ENCODE measurements around the gene STK11. TPM values are rescaled to one million over a fixed set of nuclear protein-coding genes. Genes with fewer than 3 reads are reported as not detected.
A peak's percentile ranks its signal among the peaks of the same experiment; 100 is the strongest.

The STK11 gene
- total RNA-seq, 5 donors from 2014 or later (not counting 1 experiment from before 2014, with no cell fraction given) = 70.2 to 115 (median 99.5) TPM

GRCh38 chr19:1173845-1174809, 31.5 kb upstream of the STK11 start, which contains the start of gene SBNO2:
TSS of gene SBNO2 (minus strand) at chr19:1174268. CDS start at chr19:1154276, 19,992 bp downstream.
- H3K36me3 Mint-ChIP-seq = peaks cover 12% of the 10 kb centered on the region
- POLR2A ChIA-PET = no interaction called here
- WGBS (ENCODE audit: insufficient coverage) = 6% methylated on average over 70 of the region's 84 CpGs

GRCh38 chr19:1177322-1178114, 28.1 kb upstream of the STK11 start:
- Histone ChIP-seq H3K36me3 (ENCODE audit: control insufficient read depth in 2 of 2, extremely low read depth in 1 of 2, insufficient read depth in 1 of 2, low read length in 1 of 2) (no peaks in the 10 kb centered on the region), H3K27me3 (replicated peaks in 1 of 2; ENCODE audit: control insufficient read depth in 2 of 2, extremely low read depth in 1 of 2, insufficient read depth in 2 of 2, low read length in 1 of 2) (peaks cover 0 to 22% of the 10 kb centered on the region in 2 experiments), H3K27ac (ENCODE audit: low read length) (no peak overlapping the region), H3K4me3 (ENCODE audit: control insufficient read depth in 1 of 2, extremely low read depth in 1 of 2, low read length in 1 of 2) (no peak overlapping the region), H3K9me3 (no peaks in the 10 kb centered on the region), H3K4me1 (ENCODE audit: control insufficient read depth in 1 of 2, extremely low read depth in 1 of 2, insufficient read depth in 2 of 2, low read length in 2 of 2) (peaks cover 2 to 26% of the 10 kb centered on the region in 2 experiments)
- CTCF ChIA-PET = interaction anchor here in 1 of 2 donors (0.6 kb wide), 1 partner anchor 8 kb away, joined by 4 read pairs; no protein-coding TSS in a partner anchor
- WGBS (ENCODE audit: insufficient coverage) = 76% methylated on average over 23 of the region's 25 CpGs
- peaks cover 0 to 8% of the 10 kb centered on the region in 2 donors for H3K27me3 Mint-ChIP-seq
- H3K36me3 Mint-ChIP-seq = no peaks in the 10 kb centered on the region
- peaks cover 13 to 29% (median 22%) of the 10 kb centered on the region in 3 donors for H3K4me1 Mint-ChIP-seq
- H3K27ac Mint-ChIP-seq = no peak overlapping the region
- ATAC-seq (replicated peaks in 1 of 4) (no peak), DNase-seq (no peak)
- POLR2A ChIA-PET = interaction anchor here in 1 of 2 donors (0.7 kb wide), 1 partner anchor 48 kb away, joined by 10 read pairs; no protein-coding TSS in a partner anchor
- H3K9me3 Mint-ChIP-seq = no peaks in the 10 kb centered on the region
- no peak overlapping the region for H3K4me3 Mint-ChIP-seq

More at GRCh38 chr19:1173845-1174809, 31.5 kb upstream of the STK11 start, which contains the start of gene SBNO2:
- CTCF ChIA-PET = no interaction called here
- Histone ChIP-seq H3K4me1 (ENCODE audit: control insufficient read depth in 1 of 2, extremely low read depth in 1 of 2, insufficient read depth in 2 of 2, low read length in 2 of 2) (peaks cover 2 to 40% of the 10 kb centered on the region in 2 experiments), H3K27ac (ENCODE audit: low read length) (peak within 1 kb of the TSS; percentile 76), H3K9me3 (no peaks in the 10 kb centered on the region), H3K36me3 (ENCODE audit: control insufficient read depth in 2 of 2, extremely low read depth in 1 of 2, insufficient read depth in 1 of 2, low read length in 1 of 2) (no peaks in the 10 kb centered on the region), H3K4me3 (ENCODE audit: control insufficient read depth in 1 of 2, extremely low read depth in 1 of 2, low read length in 1 of 2) (peak within 1 kb of the TSS; percentile 63 to 83), H3K27me3 (replicated peaks in 1 of 2; ENCODE audit: control insufficient read depth in 2 of 2, extremely low read depth in 1 of 2, insufficient read depth in 2 of 2, low read length in 1 of 2) (peaks cover 0 to 4% of the 10 kb centered on the region in 2 experiments)
- peak; percentile 67 to 93 (median 80) for DNase-seq
- no peaks in the 10 kb centered on the region for H3K9me3 Mint-ChIP-seq
- peak; percentile 83 to 90 (median 87) for ATAC-seq (replicated peaks in 1 of 4)
- peak within 1 kb of the TSS; percentile 88 to 90 for H3K27ac Mint-ChIP-seq
- H3K4me3 Mint-ChIP-seq = peak within 1 kb of the TSS; percentile 83 to 86 (median 83)
- no peaks in the 10 kb centered on the region for H3K27me3 Mint-ChIP-seq
- peaks cover 21 to 33% (median 31%) of the 10 kb centered on the region in 3 donors for H3K4me1 Mint-ChIP-seq

GRCh38 chr19:1181606-1182005, 24.0 kb upstream of the STK11 start:
- Histone ChIP-seq H3K4me1 (ENCODE audit: control insufficient read depth in 1 of 2, extremely low read depth in 1 of 2, insufficient read depth in 2 of 2, low read length in 2 of 2) (peaks cover 0 to 9% of the 10 kb centered on the region in 2 experiments), H3K9me3 (no peaks in the 10 kb centered on the region), H3K36me3 (ENCODE audit: control insufficient read depth in 2 of 2, extremely low read depth in 1 of 2, insufficient read depth in 1 of 2, low read length in 1 of 2) (no peaks in the 10 kb centered on the region), H3K4me3 (ENCODE audit: control insufficient read depth in 1 of 2, extremely low read depth in 1 of 2, low read length in 1 of 2) (no peak overlapping the region), H3K27me3 (replicated peaks in 1 of 2; ENCODE audit: control insufficient read depth in 2 of 2, extremely low read depth in 1 of 2, insufficient read depth in 2 of 2, low read length in 1 of 2) (peaks cover 0 to 30% of the 10 kb centered on the region in 2 experiments), H3K27ac (ENCODE audit: low read length) (no peak overlapping the region)
- ATAC-seq (replicated peaks in 1 of 4) = no peak
- POLR2A ChIA-PET = interaction anchor here in 1 of 2 donors (0.7 kb wide), 1 partner anchor 88 kb away, joined by 3 read pairs; no protein-coding TSS in a partner anchor
- Mint-ChIP-seq H3K27me3 (peaks cover 0 to 8% of the 10 kb centered on the region in 2 donors), H3K4me1 (peaks cover 5 to 24% (median 12%) of the 10 kb centered on the region in 3 donors), H3K36me3 (no peaks in the 10 kb centered on the region), H3K9me3 (no peaks in the 10 kb centered on the region), H3K4me3 (peak overlapping the region in 1 of 3 donors; percentile 72), H3K27ac (peak overlapping the region; percentile 36 to 58)
- DNase-seq = no peak
- CTCF ChIA-PET = no interaction called here
- WGBS (ENCODE audit: insufficient coverage) = 83% methylated on average over 9 of the region's 11 CpGs

DNA sequence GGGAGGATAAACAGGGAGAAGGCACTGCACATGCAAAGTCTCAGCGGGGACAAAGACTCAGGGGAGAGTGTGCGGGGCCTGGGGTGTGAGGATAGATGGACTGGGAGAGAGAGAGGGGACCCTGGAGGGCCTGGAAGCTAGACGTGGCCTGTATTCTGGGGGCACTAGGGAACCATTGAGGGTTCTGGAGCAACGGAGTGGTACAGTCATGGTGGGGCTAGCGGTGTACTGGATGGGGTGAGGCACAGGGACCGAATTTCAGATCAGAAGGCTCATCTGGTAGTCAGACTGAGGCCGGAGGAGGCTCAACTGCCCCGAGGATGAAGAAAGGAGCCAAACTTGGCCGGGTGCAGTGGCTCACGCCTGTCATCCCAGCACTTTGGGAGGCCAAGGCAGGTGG, 23.5 kb upstream of the STK11 start:
- POLR2A ChIA-PET = no interaction called here
- CTCF ChIA-PET = no interaction called here
- H3K36me3 ChIP-seq (ENCODE audit: control insufficient read depth in 2 of 2, extremely low read depth in 1 of 2, insufficient read depth in 1 of 2, low read length in 1 of 2) = no peaks in the 10 kb centered on the region
- Mint-ChIP-seq H3K9me3 (no peaks in the 10 kb centered on the region), H3K36me3 (no peaks in the 10 kb centered on the region), H3K4me1 (peaks cover 5 to 24% (median 12%) of the 10 kb centered on the region in 3 donors), H3K27ac (peak overlapping the region; percentile 36 to 58), H3K27me3 (peaks cover 0 to 8% of the 10 kb centered on the region in 2 donors), H3K4me3 (no peak overlapping the region)
- H3K27ac ChIP-seq (ENCODE audit: low read length) = no peak overlapping the region
- peaks cover 0 to 9% of the 10 kb centered on the region in 2 experiments for H3K4me1 ChIP-seq (ENCODE audit: control insufficient read depth in 1 of 2, extremely low read depth in 1 of 2, insufficient read depth in 2 of 2, low read length in 2 of 2)
- no peaks in the 10 kb centered on the region for H3K9me3 ChIP-seq
- DNase-seq (no peak), ATAC-seq (replicated peaks in 1 of 4) (no peak)
- H3K27me3 ChIP-seq (replicated peaks in 1 of 2; ENCODE audit: control insufficient read depth in 2 of 2, extremely low read depth in 1 of 2, insufficient read depth in 2 of 2, low read length in 1 of 2) = peaks cover 0 to 30% of the 10 kb centered on the region in 2 experiments
- 91% methylated on average over 10 of the region's 10 CpGs for WGBS (ENCODE audit: insufficient coverage)
- H3K4me3 ChIP-seq (ENCODE audit: control insufficient read depth in 1 of 2, extremely low read depth in 1 of 2, low read length in 1 of 2) = no peak overlapping the region

DNA sequence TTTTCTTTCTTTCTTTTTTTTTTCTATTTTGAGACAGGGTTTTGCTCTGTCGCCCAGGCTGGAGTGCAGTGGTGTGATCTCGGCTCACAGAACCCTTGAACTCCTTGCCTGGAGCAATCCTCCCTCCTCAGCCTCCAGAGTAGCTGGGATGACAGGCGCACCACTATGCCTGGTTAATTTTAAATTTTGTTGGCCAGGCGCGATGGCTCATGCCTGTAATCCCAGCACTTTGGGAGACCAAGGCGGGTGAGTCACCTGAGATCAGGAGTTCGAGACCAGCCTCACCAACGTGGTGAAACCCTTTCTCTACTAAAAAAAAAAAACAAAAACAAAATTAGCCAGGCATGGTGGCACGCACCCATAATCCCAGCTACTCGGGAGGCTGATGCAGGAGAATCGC, 22.9 kb upstream of the STK11 start:
- CTCF ChIA-PET = no interaction called here
- H3K9me3 ChIP-seq = no peaks in the 10 kb centered on the region
- peaks cover 0 to 9% of the 10 kb centered on the region in 2 experiments for H3K4me1 ChIP-seq (ENCODE audit: control insufficient read depth in 1 of 2, extremely low read depth in 1 of 2, insufficient read depth in 2 of 2, low read length in 2 of 2)
- Mint-ChIP-seq H3K36me3 (no peaks in the 10 kb centered on the region), H3K4me3 (no peak overlapping the region), H3K27ac (no peak overlapping the region), H3K27me3 (peaks cover 0 to 8% of the 10 kb centered on the region in 2 donors), H3K4me1 (peaks cover 5 to 24% (median 12%) of the 10 kb centered on the region in 3 donors), H3K9me3 (no peaks in the 10 kb centered on the region)
- no peaks in the 10 kb centered on the region for H3K36me3 ChIP-seq (ENCODE audit: control insufficient read depth in 2 of 2, extremely low read depth in 1 of 2, insufficient read depth in 1 of 2, low read length in 1 of 2)
- POLR2A ChIA-PET = no interaction called here
- no peak overlapping the region for H3K4me3 ChIP-seq (ENCODE audit: control insufficient read depth in 1 of 2, extremely low read depth in 1 of 2, low read length in 1 of 2)
- 91% methylated on average over 7 of the region's 11 CpGs for WGBS (ENCODE audit: insufficient coverage)
- ATAC-seq (replicated peaks in 1 of 4) (no peak), DNase-seq (no peak)
- H3K27ac ChIP-seq (ENCODE audit: low read length) = no peak overlapping the region
- peaks cover 0 to 26% of the 10 kb centered on the region in 2 experiments for H3K27me3 ChIP-seq (replicated peaks in 1 of 2; ENCODE audit: control insufficient read depth in 2 of 2, extremely low read depth in 1 of 2, insufficient read depth in 2 of 2, low read length in 1 of 2)

All from T-cell (primary cell).